Measurements from ENCODE around the gene DCC. TPM values are rescaled to one million over a fixed set of nuclear protein-coding genes. Genes with fewer than 3 reads are reported as not detected.

DCC gene
- total and polyA plus RNA-seq, 2 of the 8 experiments (the other 6 are each of a cell fraction or from before 2014, with no cell fraction given) = 0.14 to 1.4 TPM

DNA sequence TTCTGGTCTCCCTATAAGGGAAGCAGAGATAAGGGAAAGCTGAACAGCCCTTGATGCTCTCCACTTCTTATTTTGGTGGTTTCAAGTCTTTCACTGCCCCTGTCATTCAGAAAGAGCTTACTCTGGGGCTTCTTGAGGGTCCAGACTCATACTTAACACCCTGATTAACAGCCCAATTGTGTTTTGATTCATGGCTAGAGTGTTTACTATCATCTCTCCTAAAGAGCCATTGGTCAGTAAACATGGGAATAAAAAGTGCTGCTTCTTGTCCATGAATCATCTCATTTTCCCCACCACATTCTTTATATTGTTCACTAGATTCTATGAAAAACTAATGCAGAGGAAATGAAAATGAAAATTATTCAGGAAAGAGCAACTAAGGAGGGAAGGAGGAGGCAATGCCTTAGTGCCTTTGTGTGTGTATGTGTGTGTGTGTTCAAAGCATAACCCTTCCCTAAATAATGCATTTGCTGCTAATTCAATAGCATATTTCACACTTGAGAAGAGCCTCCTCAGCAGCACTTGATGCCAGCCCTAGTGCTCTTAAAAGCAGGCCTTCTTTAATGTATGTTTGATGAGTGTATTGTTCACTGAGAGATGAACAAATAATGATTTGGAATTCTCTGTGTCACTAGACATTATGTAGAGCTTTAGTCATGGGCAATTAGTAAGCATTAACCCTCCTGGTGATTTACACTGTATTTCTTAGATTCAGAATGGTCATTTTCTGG lies 63.5 kb downstream of the DCC start:
- Histone ChIP-seq H3K27ac (ENCODE audit: low read depth, low read length) (no peak overlapping the region), H4K91ac (replicated peaks; ENCODE audit: insufficient read length, low read length) (no peak overlapping the region), H3K27me3 (replicated peaks in 1 of 4; ENCODE audit: control insufficient read depth in 3 of 4, extremely low read depth in 1 of 4, insufficient read depth in 3 of 4, low read length in 3 of 4) (no peaks in the 10 kb centered on the region), H3K14ac (ENCODE audit: insufficient read length) (no peak overlapping the region), H3K23me2 (ENCODE audit: low read depth, low read length) (no peaks in the 10 kb centered on the region), H3K4me2 (ENCODE audit: insufficient read depth in 1 of 2, low read depth in 2 of 2, low read length in 2 of 2) (no peak overlapping the region), H3K56ac (replicated peaks; ENCODE audit: insufficient read length, low read depth, low read length) (no peak overlapping the region), H4K20me1 (replicated peaks in 1 of 2; ENCODE audit: control insufficient read depth in 1 of 2, insufficient read depth in 2 of 2, low read length in 2 of 2) (no peaks in the 10 kb centered on the region), H3K23ac (ENCODE audit: insufficient read length) (no peak overlapping the region), H2BK20ac (ENCODE audit: low read length) (no peak overlapping the region), H3K4me1 (replicated peaks in 1 of 4; ENCODE audit: control insufficient read depth in 3 of 4, insufficient read depth in 4 of 4, low read length in 3 of 4) (no peaks in the 10 kb centered on the region), H2BK120ac (replicated peaks; ENCODE audit: low read depth, low read length) (no peak overlapping the region), H2AK5ac (ENCODE audit: low read depth, low read length) (no peak overlapping the region), H2BK15ac (ENCODE audit: low read length) (no peak overlapping the region), H2BK12ac (ENCODE audit: low read depth, low read length) (no peak overlapping the region), H3K36me3 (ENCODE audit: control insufficient read depth in 2 of 4, insufficient read depth in 4 of 4, low read length in 3 of 4) (no peaks in the 10 kb centered on the region), H3K18ac (ENCODE audit: extremely low read depth, low read length) (no peak overlapping the region), H3K9me3 (ENCODE audit: insufficient read depth in 2 of 2, low read depth in 1 of 2, low read length in 1 of 2) (no peaks in the 10 kb centered on the region), H3K4me3 (ENCODE audit: extremely low read depth in 1 of 4, insufficient read depth in 2 of 4, low read depth in 3 of 4, low read length in 4 of 4) (no peak overlapping the region), H4K8ac (ENCODE audit: extremely low read depth, insufficient read depth, low read length) (no peak overlapping the region), H3K79me1 (ENCODE audit: low read depth, low read length) (no peaks in the 10 kb centered on the region), H3K79me2 (ENCODE audit: control insufficient read depth in 1 of 2, insufficient read depth in 2 of 2, low read length in 2 of 2) (no peaks in the 10 kb centered on the region), H3K4ac (replicated peaks; ENCODE audit: insufficient read length, low read depth, low read length) (no peak overlapping the region), H2BK5ac (ENCODE audit: low read depth, low read length) (no peak overlapping the region), H4K5ac (ENCODE audit: insufficient read length, low read depth, low read length) (no peak overlapping the region), H3K9ac (replicated peaks in 1 of 4; ENCODE audit: extremely low read depth in 1 of 4, low read depth in 3 of 4, low read length in 3 of 4) (no peak overlapping the region), H2AFZ (ENCODE audit: low read length) (no peak overlapping the region)
- no peak for DNase-seq (ENCODE audit: low read depth in 1 of 2, low spot score in 2 of 2)
- TF ChIP-seq JUND (IDR thresholded peaks at IDR 0.05; ENCODE audit: low read length) (no peak), POU5F1 (IDR thresholded peaks at IDR 0.05; ENCODE audit: low read depth, low read length) (no peak), TCF12 (IDR thresholded peaks at IDR 0.05; ENCODE audit: low read depth, low read length) (no peak), KDM1A (IDR thresholded peaks at IDR 0.05; ENCODE audit: borderline replicate concordance, low read length) (no peak), POLR2A (IDR thresholded peaks at IDR 0.05; ENCODE audit: control extremely low read depth in 1 of 2, low read depth in 2 of 2, low read length in 2 of 2) (no peak), RNF2 (IDR thresholded peaks at IDR 0.05; ENCODE audit: borderline replicate concordance, low read depth, low read length, missing control alignments, poor library complexity, severe bottlenecking) (no peak), EP300 (IDR thresholded peaks at IDR 0.05; ENCODE audit: borderline replicate concordance in 1 of 2, low read depth in 2 of 2, low read length in 2 of 2) (no peak)
- FAIRE-seq = no peak
- ChIA-PET CTCF (ENCODE audit: partially characterized antibody) (no interaction called here), POLR2A (ENCODE audit: partially characterized antibody) (no interaction called here)

All from H1 (cell line).